ENCODE data around the gene RELB. TPM values are rescaled to one million over a fixed set of nuclear protein-coding genes. Genes with fewer than 3 reads are reported as not detected.

RELB gene
- total and polyA plus RNA-seq, 2 of the 4 experiments (the other 2 are of a cell fraction) = 5.0 to 17.2 TPM

DNA sequence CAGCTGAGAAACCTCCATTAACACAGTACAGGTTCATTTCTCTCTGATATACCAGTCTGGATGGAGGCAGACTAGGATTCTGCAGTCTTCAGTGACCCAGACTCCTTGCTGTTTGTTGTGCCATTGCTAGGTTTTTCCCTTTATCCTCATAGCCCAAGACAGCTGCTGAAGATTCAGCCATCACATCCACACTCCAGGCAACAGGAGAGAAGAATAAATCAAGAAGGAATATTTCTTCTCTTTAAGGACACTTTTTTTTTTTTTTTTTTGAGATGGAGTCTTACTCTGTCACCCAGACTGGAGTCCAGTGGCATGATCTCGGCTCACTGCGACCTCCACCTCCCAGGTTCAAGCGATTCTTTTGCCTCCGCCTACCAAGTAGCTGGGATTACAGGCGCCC is 31.8 kb upstream of the RELB start:
- ChIA-PET CTCF (no interaction called here), POLR2A (ENCODE audit: unreplicated experiment) (interaction anchor here (0.6 kb wide), 1 partner anchor 100 kb away, joined by 6 read pairs; no protein-coding TSS in a partner anchor)
- no TSS peak for BruUV-seq (replicated peaks)
- Histone ChIP-seq H2AK5ac (ENCODE audit: low read depth, low read length) (no peak overlapping the region), H2BK5ac (ENCODE audit: low read depth, low read length, poor library complexity, severe bottlenecking) (no peak overlapping the region), H3K14ac (replicated peaks; ENCODE audit: low read depth, low read length) (no peak overlapping the region), H2BK15ac (ENCODE audit: low read depth, low read length) (no peak overlapping the region), H3K27me3 (ENCODE audit: control insufficient read depth, insufficient read depth, low read length) (no peaks in the 10 kb centered on the region), H2AK9ac (replicated peaks; ENCODE audit: low read depth, low read length, poor library complexity) (no peak overlapping the region), H3K4me2 (ENCODE audit: low read depth, low read length) (no peak overlapping the region), H3K36me3 (ENCODE audit: control insufficient read depth, insufficient read depth, low read length) (peaks cover 38% of the 10 kb centered on the region), H4K5ac (ENCODE audit: low read depth, low read length) (no peak overlapping the region), H3K4ac (ENCODE audit: low read depth, low read length) (no peak overlapping the region), H4K20me1 (ENCODE audit: insufficient read depth, low read length) (peaks cover 16% of the 10 kb centered on the region), H3K56ac (ENCODE audit: extremely low read depth, insufficient read depth, low read length) (no peak overlapping the region), H3K27ac (ENCODE audit: insufficient read depth, low read length) (no peak overlapping the region), H3K79me1 (ENCODE audit: low read depth in 1 of 2, low read length in 2 of 2) (peaks cover 11 to 37% of the 10 kb centered on the region in 2 experiments), H2AFZ (replicated peaks; ENCODE audit: low read length, poor library complexity) (no peak overlapping the region), H3K9ac (ENCODE audit: low read depth, low read length) (no peak overlapping the region), H2BK20ac (ENCODE audit: low read depth, low read length) (no peak overlapping the region), H3K9me1 (ENCODE audit: insufficient read depth, low read length) (no peaks in the 10 kb centered on the region), H4K8ac (ENCODE audit: low read depth in 2 of 2, low read length in 2 of 2) (no peak overlapping the region), H3K23ac (ENCODE audit: low read depth, low read length) (no peak overlapping the region), H2BK120ac (ENCODE audit: low read depth, low read length) (no peak overlapping the region), H3K4me3 (ENCODE audit: insufficient read depth, low read depth, low read length) (no peak overlapping the region), H3K18ac (ENCODE audit: low read depth, low read length) (no peak overlapping the region), H3K4me1 (ENCODE audit: control insufficient read depth, insufficient read depth, low read length) (no peaks in the 10 kb centered on the region), H3K9me3 (ENCODE audit: control insufficient read depth, insufficient read depth, low read length) (no peaks in the 10 kb centered on the region), H4K91ac (ENCODE audit: insufficient read depth, low read depth, low read length) (no peak overlapping the region)
- in situ Hi-C loops (cut with MboI; ENCODE audit: low sequenced_read_pairs) = no loop called here
- dilution Hi-C loops (cut with HindIII; ENCODE audit: low sequenced_read_pairs, unreplicated experiment) = no loop called here
- intact Hi-C loops (cut with micrococcal nuclease) = no loop called here
- DNase-seq = no peak
- TF ChIP-seq, protein P1, sequence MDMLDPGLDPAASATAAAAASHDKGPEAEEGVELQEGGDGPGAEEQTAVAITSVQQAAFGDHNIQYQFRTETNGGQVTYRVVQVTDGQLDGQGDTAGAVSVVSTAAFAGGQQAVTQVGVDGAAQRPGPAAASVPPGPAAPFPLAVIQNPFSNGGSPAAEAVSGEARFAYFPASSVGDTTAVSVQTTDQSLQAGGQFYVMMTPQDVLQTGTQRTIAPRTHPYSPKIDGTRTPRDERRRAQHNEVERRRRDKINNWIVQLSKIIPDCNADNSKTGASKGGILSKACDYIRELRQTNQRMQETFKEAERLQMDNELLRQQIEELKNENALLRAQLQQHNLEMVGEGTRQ (IDR thresholded peaks at IDR 0.05; ENCODE audit: low read depth, low read length) = no peak
- no peak for TF ChIP-seq RFX5 (IDR thresholded peaks at IDR 0.05; ENCODE audit: low read depth, low read length)
- no peak for TF ChIP-seq CHD1 (IDR thresholded peaks at IDR 0.05; ENCODE audit: low read depth, low read length)
- TF ChIP-seq MAZ (IDR thresholded peaks at IDR 0.05; ENCODE audit: borderline replicate concordance, low read depth, low read length) = no peak
- TF ChIP-seq RAD21 (IDR thresholded peaks at IDR 0.05; ENCODE audit: low read length) = no peak
- no peak for TF ChIP-seq NFE2L2 (IDR thresholded peaks at IDR 0.05; ENCODE audit: low read depth, low read length)
- no peak for TF ChIP-seq CEBPB (IDR thresholded peaks at IDR 0.05; ENCODE audit: low read depth, low read length)
- no peak for TF ChIP-seq MAFK (IDR thresholded peaks at IDR 0.05; ENCODE audit: low read depth, low read length)
- no peak for TF ChIP-seq BHLHE40 (IDR thresholded peaks at IDR 0.05; ENCODE audit: low read depth, low read length)
- TF ChIP-seq MXI1 (IDR thresholded peaks at IDR 0.05; ENCODE audit: borderline replicate concordance, low read depth, low read length) = no peak
- TF ChIP-seq FOS (IDR thresholded peaks at IDR 0.05; ENCODE audit: low read depth, low read length) = no peak
- no peak for TF ChIP-seq CTCF (conservative IDR thresholded peaks at IDR 0.05; ENCODE audit: low read depth, low read length)
- no peak for TF ChIP-seq RCOR1 (IDR thresholded peaks at IDR 0.05; ENCODE audit: insufficient replicate concordance, low read length)
- TF ChIP-seq SMC3 (IDR thresholded peaks at IDR 0.05; ENCODE audit: low read depth, low read length) = no peak
- WGBS, 2 experiments (ENCODE audit: extremely low coverage in 2 of 2, insufficient read length in 1 of 2) = no CpG with 5 or more reads among the region's 5 CpGs
- ATAC-seq (ENCODE audit: low read depth) = no peak

All from IMR-90 (cell line).